UCSD-AML1 (cell line): ENCODE measurements around the gene TBCK.
A peak's percentile ranks its signal among the peaks of the same experiment; 100 is the strongest.
"Not testable (repeated sequence)": the region's sequence is repeated elsewhere in the genome, so short reads cannot be mapped to it uniquely, and the experiment has no call there.

Experiments
- DNase-seq: peaks from one replicate; lab custom pipeline; 2025; ENCODE audit not compliant: unreplicated experiment; lab: John Stamatoyannopoulos, UW

TBCK gene

GRCh38 chr4:106321814-106322213 lies 5.8 kb upstream of the TBCK start:
- not testable (repeated sequence) for DNase-seq

GRCh38 chr4:106321168-106321567 lies 5.2 kb upstream of the TBCK start:
- DNase-seq: not testable (repeated sequence)

GRCh38 chr4:106320235-106320634 lies 4.2 kb upstream of the TBCK start:
- DNase-seq: no peak

GRCh38 chr4:106318511-106318910 lies 2.5 kb upstream of the TBCK start:
- no peak for DNase-seq

GRCh38 chr4:106317815-106318214 lies 1.8 kb upstream of the TBCK start:
- DNase-seq: no peak

GRCh38 chr4:106316773-106317409 lies 882 bp upstream of the TBCK start:
- peak; percentile 7 for DNase-seq

- DNase-seq: no peak
These were observed 487 bp downstream of the TBCK start for GRCh38 chr4:106315476-106315967.

GRCh38 chr4:106314960-106315359 lies 1.0 kb downstream of the TBCK start:
- no peak for DNase-seq

GRCh38 chr4:106312997-106313522 lies 2.9 kb downstream of the TBCK start:
- no peak for DNase-seq

- no peak for DNase-seq
These were observed 3.6 kb downstream of the TBCK start for GRCh38 chr4:106312377-106312776.

- DNase-seq: no peak
These were observed 9.4 kb downstream of the TBCK start for GRCh38 chr4:106306561-106306960.

GRCh38 chr4:106305435-106306055 lies 10.5 kb downstream of the TBCK start:
- DNase-seq: no peak

- no peak for DNase-seq
These were observed 11.4 kb downstream of the TBCK start for GRCh38 chr4:106304632-106305031.

- DNase-seq: no peak
These were observed 12.3 kb downstream of the TBCK start for GRCh38 chr4:106303548-106304281.

GRCh38 chr4:106302062-106302438 lies 14.0 kb downstream of the TBCK start:
- no peak for DNase-seq

- no peak for DNase-seq
These were observed 14.5 kb downstream of the TBCK start for GRCh38 chr4:106301393-106302061.

GRCh38 chr4:106299977-106300376 lies 16.0 kb downstream of the TBCK start:
- DNase-seq: no peak

GRCh38 chr4:106297245-106298035 lies 18.6 kb downstream of the TBCK start:
- no peak for DNase-seq

GRCh38 chr4:106294062-106294461 lies 21.9 kb downstream of the TBCK start:
- DNase-seq: no peak

- no peak for DNase-seq
These were observed 24.3 kb downstream of the TBCK start for GRCh38 chr4:106291678-106292077.

GRCh38 chr4:106289737-106290136 lies 26.3 kb downstream of the TBCK start:
- DNase-seq: no peak
